Measurements from ENCODE around the gene RAD17.
"Not testable (repeated sequence)": the region's sequence is repeated elsewhere in the genome, so short reads cannot be mapped to it uniquely, and the experiment has no call there.

Gene RAD17

DNA sequence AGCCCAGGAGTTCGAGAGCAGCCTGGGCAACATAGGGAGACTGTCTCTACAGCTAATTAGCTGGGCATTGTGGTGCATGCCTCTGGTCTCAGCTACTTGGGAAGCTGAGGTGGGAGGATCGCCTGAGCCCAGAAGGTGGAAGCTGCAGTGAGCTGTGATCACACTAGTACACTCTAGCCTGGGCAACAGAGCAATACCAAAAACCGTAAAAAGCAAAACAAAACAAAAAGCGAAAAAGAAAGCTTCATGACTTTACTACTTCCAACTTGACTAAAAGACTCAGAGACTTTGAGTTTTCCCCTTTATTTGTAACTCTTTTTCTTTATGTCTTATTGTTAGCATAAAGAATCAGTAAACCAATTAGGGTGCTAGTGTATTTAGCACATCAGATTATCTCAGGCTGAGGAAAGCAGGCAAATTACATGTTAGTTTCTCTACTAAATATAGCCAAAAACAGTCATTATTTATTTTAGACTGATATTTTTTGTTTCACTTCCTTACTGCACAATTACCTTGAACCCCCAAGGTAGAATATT, 5.4 kb downstream of the RAD17 start:
- no peak for DNase-seq

GRCh38 chr5:69378376-69378775, 8.8 kb downstream of the RAD17 start:
- no peak for DNase-seq

- no peak for DNase-seq
Observed at GRCh38 chr5:69404659-69405330, 35.2 kb downstream of the RAD17 start.

GRCh38 chr5:69414885-69415583, 45.4 kb downstream of the RAD17 start, which contains the start of gene MARVELD2:
TSS of gene MARVELD2 (plus strand) at chr5:69415116. CDS start at chr5:69419386, 4,270 bp downstream.
- DNase-seq, result peak; percentile 73

- DNase-seq, result no peak
Observed at GRCh38 chr5:69415584-69415958, 46.0 kb downstream of the RAD17 start.

DNA sequence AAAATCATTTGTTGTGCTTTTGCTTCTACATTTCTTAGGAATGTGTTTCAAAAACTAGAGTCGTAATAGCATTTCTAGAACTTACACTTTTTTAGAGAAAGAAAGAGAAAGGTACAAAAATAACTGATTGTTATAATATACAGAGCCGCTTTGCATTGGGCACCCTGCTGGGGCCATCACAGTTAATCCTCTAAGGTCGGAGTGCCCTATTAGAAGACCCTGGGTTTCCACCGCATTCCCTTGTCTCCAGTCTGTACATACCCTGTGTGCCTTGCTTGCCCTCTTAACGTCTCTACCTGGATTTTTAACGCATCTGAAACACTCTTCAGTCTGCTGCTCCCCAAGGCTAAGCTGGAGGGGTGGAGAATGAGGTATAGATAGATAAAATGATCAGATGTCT, 46.6 kb downstream of the RAD17 start:
- DNase-seq, result no peak

- no peak for DNase-seq
Observed at GRCh38 chr5:69416699-69417098, 47.1 kb downstream of the RAD17 start.

DNA sequence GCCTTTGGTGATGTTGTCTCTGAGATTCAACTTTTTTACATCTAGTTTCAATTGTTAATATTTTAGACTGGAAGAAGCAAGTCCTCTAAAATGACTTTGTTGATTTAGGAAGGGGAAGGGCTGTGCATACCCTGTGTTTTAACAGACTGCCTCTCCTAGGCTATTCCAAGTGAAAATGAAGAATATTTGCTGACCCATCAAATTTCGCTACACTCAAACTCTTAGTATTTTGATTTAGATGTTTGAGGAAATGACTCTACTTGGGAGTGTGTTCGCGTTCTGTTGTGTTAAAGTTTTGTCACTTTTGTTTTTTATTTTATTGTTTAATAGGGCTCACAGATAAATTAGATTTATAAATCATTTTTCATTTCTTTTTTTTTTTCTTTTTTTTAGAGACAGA, 48.9 kb downstream of the RAD17 start:
- no peak for DNase-seq

- DNase-seq, result no peak
Observed at GRCh38 chr5:69431424-69432303, 62.0 kb downstream of the RAD17 start.

- DNase-seq, result no peak
Observed at GRCh38 chr5:69432412-69433206, 63.0 kb downstream of the RAD17 start.

- not testable (repeated sequence) for DNase-seq
Observed at GRCh38 chr5:69435276-69435884, 65.8 kb downstream of the RAD17 start.

DNA sequence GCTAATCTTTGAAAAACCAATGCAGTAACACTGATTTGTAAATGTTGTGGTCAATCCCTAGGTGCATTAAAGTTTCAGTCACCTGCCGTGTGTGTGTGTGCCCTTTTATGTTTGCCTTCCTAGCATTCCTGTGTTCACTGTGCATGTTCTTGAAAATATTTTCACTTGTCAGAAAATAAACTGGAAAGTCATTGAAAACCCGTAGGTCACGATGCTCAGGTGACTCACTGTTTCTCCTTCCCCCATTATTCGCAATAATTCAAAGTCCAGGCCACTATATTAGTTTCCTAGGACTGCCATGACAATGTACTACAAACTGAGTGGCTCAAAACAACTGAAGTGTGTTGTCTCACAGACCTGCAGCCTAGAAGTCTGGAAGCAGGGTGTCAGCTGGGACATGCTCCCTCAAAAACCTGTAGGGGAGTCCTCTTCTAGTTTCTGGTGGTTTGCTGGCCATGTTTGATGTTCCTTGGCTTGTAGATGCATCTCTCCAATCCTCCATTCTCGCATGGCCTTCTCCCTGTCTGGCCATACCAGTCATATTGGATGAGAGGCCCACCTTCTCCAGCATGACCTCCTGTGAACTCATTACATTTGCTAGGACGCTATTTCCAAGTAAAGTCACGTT, 74.6 kb downstream of the RAD17 start:
- no peak for DNase-seq

DNA sequence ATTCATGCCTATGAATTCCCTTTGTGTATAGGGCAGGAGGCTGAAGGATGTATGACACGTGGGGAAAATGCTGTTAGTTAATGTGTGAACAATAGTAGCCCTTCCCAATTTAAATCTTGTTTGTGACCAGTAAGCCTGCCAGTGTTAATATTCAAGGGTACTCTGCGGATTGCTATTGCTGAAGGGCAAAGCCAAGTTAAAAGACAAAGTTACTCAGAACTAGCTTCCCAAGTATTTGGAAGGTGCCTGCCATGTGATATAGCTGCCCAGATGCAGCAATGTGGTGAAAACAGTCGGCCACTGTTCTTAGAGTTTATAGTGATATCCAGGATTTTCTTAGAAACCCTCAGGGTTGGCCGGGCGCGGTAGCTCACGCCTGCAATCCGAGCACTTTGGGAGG, 79.9 kb downstream of the RAD17 start:
- no peak for DNase-seq

DNA sequence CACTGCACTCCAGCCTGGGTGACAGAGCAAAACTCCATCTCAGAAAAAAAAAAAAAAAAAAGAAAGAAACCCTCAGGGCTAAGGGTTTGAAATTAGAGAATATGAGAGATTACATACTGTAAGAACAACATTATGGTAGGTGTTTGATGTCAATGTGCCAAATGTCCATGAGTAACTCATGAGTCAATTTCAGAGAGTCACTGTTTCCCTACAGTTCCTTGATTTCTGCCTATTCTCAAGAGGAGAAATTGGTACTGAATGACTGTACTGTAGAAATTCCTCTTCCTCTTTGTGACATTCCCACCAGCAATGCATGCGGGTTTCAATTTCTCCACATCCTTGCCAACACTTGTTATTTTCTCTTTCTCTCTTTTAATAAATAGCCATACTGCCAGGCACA, 80.5 kb downstream of the RAD17 start:
- DNase-seq, result no peak

GRCh38 chr5:69450527-69450926, 80.9 kb downstream of the RAD17 start:
- not testable (repeated sequence) for DNase-seq

GRCh38 chr5:69451941-69452647, 82.5 kb downstream of the RAD17 start:
- DNase-seq, result peak; percentile 46

DNA sequence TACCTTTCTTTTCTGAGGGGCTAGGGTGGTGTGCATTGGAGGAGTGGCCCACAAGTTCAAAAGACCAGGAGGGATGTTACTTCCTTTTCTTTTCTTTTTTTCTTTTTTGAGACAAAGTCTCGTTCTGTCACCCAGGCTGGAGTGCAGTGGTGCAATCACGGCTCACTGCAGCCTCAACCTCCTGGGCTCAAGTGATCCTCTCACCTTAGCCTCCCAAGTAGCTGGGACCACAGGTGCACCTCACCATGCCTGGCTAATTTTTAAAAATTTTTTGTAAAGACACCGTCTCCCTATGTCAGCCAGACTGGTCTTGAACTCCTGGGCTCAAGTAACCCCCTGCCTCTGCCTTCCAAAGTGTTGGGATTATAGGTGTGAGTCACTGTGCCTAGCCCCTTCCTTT, 83.9 kb downstream of the RAD17 start:
- not testable (repeated sequence) for DNase-seq

DNA sequence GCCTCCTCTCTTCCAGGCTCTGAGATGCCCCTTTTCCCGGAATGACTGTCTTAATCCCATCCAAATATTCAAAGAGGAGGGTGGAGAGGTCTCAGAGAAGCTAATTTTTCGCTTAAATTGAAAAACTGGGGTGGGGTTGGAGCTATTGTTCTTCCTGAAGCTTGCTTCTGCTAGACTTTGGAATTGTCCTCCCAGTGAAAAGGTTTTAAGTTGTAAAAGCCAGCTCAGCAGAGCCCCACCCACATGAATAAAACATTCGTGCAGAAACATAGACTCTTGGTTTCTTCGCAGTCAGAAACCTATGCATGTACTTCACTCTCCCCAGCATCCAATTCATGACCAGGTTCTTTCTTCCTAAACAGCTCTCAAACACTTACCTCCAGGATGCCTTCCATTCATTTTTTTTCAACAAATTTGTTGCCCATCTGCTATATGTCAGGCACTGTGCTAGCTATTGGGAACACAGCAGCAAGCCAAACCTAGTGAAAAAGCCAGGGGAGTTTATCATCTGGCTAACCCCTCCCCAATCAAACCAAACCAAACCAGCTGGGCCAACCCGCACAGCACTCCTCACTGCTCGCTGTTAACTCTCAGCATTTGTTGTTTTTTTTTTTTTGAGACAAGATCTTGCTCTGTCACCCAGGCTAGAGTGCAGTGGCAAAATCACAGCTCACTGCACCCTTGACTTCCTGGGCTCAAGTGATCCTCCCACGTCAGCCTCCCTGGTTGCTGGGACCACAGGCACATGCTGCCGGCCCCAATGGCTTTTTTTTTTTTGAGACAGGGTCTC, 85.0 kb downstream of the RAD17 start:
- DNase-seq, result no peak

GRCh38 chr5:69455428-69455988, 85.9 kb downstream of the RAD17 start:
- DNase-seq, result not testable (repeated sequence)

GRCh38 chr5:69462170-69462569, 92.6 kb downstream of the RAD17 start:
- DNase-seq, result no peak

All from NCI-H526 treated with DMSO at 0.1 percent for 48 hours (cell line).